ENCODE results near the gene PCDHGB4.
"Not testable (repeated sequence)": the region's sequence is repeated elsewhere in the genome, so short reads cannot be mapped to it uniquely, and the experiment has no call there.

Gene PCDHGB4

DNA sequence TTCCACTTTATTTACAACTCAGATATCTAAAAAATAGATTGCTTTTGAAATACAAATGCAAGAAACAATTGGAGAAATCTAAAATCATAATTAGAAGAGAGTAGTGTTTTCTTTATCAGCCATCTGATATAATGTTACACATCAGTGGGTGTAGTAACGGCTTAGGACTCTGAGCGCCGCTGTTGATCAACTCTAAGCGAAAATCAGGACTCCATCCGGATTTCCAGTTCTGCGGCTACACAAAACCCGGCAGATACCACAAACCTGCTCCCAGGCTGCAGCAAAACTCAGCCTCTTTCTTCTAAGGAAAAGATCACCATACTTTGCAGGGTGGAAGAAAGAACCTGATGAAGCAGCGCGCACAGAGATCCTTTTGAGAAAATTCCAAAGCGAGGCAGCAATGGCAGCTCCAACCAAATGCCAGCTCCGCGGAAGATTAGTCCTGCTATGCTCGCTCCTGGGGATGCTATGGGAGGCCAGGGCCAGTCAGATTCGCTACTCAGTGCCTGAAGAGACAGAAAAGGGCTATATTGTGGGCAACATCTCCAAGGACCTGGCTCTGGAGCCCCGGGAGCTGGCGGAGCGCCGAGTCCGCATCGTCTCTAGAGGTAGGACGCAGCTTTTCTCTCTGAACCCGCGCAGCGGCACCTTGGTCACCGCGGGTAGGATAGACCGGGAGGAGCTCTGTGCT, 15.2 kb downstream of the PCDHGB4 start, which contains the start of gene PCDHGA9:
PCDHGA9 (plus strand) TSS at position 226 of the 691 bp plus-strand sequence; CDS start at position 401, 175 bp downstream.
- DNase-seq = no peak

DNA sequence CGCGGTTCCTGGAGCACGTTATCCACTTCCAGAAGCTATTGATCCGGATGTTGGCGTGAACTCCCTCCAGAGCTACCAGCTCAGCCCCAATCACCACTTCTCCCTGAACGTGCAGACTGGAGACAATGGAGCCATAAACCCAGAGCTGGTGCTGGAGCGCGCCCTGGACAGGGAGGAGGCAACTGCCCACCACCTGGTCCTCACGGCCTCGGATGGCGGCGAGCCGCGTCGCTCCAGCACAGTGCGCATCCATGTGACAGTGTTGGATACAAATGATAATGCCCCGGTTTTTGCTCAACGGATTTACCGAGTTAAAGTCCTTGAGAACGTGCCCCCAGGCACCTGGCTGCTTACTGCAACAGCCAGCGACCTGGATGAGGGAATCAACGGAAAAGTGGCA, 15.9 kb downstream of the PCDHGB4 start:
- no peak for DNase-seq

DNA sequence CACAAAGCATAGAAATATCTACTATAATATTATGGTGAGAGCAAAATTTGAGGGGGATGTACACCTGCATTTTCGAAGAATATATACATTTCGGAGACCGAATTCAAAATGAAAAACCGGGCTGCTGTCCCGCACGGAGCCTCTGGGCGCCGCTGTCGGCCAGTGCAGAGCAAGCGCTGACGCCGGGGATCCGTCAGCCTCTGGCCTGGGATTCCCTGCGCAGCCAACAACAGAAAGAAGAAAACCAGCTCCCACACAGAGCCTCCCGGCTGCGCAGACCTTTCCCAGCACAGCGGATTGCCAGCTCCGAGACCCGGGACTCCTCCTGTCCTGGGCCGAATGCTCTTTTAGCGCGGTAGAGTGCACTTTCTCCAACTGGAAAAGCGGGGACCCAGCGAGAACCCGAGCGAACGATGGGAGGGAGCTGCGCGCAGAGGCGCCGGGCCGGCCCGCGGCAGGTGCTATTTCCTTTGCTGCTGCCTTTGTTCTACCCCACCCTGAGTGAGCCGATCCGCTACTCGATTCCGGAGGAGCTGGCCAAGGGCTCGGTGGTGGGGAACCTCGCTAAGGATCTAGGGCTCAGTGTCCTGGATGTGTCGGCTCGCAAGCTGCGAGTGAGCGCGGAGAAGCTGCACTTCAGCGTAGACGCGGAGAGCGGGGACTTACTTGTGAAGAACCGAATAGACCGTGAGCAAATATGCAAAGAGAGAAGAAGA, 20.4 kb downstream of the PCDHGB4 start, which contains the start of gene PCDHGB6:
PCDHGB6 (plus strand) TSS at position 232 of the 716 bp plus-strand sequence; CDS start at position 414, 182 bp downstream.
- not testable (repeated sequence) for DNase-seq

DNA sequence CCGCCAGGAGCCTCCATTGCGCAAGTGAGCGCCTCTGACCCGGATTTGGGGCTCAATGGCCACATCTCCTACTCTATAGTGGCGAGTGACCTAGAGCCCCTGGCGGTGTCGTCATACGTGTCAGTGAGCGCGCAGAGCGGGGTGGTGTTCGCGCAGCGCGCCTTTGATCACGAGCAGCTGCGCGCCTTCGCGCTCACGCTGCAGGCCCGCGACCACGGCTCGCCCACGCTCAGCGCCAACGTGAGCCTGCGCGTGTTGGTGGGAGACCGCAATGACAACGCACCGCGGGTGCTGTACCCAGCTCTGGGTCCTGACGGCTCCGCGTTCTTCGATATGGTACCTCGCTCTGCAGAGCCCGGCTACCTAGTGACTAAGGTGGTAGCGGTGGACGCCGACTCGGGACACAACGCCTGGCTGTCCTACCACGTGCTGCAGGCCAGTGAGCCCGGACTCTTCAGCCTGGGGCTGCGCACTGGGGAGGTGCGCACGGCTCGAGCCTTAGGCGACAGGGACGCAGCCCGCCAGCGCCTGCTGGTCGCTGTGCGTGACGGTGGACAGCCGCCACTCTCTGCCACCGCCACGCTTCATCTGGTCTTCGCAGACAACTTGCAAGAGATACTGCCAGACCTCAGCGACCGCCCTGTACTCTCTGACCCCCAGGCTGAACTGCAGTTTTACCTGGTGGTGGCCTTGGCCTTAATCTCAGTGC, 22.3 kb downstream of the PCDHGB4 start:
- DNase-seq = no peak

DNA sequence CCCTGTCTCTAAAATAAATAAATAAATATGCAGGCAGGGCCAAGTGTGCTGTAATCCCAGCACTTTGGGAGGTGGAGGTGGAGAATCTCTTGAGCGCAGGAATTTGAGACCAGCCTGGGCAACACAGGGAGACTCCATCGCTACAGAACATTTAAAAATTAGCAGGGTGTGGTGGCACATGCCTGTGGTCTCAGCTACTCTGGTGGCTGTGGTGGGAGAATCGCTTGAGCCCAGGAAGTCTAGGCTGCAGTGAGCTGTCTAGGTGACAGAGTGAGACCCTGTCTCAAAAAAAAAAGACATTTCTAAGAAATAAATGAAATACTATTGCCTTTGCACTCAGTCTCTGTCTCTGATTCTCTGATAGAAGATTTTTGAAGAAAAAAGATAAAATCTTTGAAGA, 24.1 kb downstream of the PCDHGB4 start:
- DNase-seq = no peak

DNA sequence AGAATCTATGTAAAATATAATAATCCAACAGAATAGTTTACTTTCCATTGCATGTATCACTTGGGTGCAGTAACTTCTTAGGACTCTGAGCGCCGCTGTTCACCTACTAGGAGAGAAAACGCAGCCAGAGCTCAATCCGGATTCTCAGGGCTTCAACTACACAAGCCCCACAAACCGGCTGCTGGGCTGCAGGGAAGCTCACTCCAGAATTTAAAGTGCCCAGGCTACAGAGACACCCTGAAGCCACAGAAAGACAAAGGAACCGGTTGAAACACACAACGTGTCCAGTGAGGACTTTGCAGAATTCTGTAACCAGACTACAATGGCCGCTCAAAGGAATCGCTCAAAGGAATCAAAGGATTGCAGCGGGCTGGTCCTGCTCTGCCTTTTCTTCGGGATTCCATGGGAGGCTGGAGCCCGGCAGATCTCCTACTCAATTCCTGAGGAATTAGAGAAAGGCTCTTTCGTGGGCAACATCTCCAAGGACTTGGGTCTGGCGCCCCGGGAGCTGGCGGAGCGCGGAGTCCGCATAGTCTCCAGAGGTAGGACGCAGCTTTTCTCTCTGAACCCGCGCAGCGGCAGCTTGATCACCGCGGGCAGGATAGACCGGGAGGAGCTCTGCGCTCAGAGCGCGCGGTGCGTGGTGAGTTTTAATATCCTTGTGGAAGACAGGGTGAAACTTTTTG, 25.5 kb downstream of the PCDHGB4 start, which contains the start of gene PCDHGA10:
PCDHGA10 (plus strand) TSS at position 134 of the 686 bp plus-strand sequence; CDS start at position 323, 189 bp downstream.
- DNase-seq = peak; percentile 45

DNA sequence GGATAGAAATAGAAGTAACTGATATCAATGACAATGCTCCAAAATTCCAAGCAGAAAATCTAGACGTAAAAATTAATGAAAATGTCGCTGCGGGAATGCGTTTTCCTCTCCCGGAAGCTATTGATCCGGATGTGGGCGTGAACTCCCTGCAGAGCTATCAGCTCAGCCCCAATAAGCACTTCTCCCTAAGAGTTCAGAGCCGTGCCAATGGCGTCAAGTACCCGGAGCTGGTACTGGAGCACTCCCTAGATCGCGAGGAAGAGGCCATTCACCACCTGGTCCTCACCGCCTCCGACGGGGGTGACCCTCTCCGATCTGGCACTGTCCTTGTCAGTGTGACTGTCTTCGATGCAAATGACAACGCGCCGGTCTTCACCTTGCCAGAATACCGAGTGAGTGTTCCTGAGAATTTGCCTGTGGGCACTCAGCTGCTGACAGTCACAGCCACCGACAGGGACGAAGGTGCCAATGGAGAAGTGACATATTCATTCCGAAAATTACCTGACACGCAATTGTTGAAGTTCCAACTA, 26.1 kb downstream of the PCDHGB4 start:
- no peak for DNase-seq

DNA sequence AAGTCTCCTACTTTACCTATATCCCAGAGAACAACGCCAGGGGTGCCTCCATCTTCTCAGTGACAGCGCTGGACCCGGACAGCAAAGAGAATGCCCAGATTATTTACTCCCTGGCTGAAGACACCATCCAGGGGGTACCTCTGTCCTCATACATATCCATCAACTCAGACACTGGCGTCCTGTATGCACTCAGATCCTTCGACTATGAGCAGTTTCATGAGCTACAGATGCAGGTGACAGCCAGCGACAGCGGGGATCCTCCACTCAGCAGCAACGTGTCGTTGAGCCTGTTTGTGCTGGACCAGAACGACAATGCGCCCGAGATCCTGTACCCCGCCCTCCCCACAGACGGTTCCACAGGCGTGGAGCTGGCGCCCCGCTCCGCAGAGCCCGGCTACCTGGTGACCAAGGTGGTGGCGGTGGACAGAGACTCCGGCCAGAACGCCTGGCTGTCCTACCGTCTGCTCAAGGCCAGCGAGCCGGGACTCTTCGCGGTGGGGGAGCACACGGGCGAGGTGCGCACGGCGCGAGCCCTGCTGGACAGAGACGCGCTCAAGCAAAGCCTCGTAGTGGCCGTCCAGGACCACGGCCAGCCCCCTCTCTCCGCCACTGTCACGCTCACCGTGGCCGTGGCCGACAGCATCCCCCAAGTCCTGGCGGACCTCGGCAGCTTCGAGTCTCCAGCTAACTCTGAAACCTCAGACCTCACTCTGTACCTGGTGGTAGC, 27.2 kb downstream of the PCDHGB4 start:
- not testable (repeated sequence) for DNase-seq

DNA sequence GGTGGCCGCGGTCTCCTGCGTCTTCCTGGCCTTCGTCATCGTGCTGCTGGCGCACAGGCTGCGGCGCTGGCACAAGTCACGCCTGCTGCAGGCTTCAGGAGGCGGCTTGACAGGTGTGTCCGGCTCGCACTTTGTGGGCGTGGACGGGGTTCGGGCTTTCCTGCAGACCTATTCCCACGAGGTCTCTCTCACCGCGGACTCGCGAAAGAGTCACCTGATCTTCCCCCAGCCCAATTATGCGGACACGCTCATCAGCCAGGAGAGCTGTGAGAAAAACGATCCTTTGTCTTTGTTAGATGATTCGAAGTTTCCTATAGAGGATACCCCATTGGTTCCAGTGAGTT, 27.7 kb downstream of the PCDHGB4 start:
- DNase-seq = not testable (repeated sequence)

DNA sequence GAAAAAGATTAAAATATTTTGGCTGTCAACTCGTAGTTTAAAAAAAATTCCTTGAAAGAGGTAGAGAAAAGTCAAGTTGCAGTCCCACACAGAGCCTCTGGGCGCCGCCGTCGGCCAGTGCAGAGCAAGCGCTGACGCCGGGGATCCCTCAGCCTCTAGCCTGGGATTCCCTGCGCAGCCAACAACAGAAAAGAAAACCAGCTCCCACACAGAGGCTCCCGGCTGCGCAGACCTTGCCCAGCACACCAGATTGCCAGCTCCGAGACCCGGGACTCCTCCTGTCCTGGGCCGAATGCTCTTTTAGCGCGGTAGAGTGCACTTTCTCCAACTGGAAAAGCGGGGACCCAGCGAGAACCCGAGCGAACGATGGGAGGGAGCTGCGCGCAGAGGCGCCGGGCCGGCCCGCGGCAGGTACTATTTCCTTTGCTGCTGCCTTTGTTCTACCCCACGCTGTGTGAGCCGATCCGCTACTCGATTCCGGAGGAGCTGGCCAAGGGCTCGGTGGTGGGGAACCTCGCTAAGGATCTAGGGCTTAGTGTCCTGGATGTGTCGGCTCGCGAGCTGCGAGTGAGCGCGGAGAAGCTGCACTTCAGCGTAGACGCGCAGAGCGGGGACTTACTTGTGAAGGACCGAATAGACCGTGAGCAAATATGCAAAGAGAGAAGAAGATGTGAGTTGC, 30.1 kb downstream of the PCDHGB4 start, which contains the start of gene PCDHGB7:
PCDHGB7 (plus strand) TSS at position 184 of the 679 bp plus-strand sequence; CDS start at position 367, 183 bp downstream.
- DNase-seq = not testable (repeated sequence)

DNA sequence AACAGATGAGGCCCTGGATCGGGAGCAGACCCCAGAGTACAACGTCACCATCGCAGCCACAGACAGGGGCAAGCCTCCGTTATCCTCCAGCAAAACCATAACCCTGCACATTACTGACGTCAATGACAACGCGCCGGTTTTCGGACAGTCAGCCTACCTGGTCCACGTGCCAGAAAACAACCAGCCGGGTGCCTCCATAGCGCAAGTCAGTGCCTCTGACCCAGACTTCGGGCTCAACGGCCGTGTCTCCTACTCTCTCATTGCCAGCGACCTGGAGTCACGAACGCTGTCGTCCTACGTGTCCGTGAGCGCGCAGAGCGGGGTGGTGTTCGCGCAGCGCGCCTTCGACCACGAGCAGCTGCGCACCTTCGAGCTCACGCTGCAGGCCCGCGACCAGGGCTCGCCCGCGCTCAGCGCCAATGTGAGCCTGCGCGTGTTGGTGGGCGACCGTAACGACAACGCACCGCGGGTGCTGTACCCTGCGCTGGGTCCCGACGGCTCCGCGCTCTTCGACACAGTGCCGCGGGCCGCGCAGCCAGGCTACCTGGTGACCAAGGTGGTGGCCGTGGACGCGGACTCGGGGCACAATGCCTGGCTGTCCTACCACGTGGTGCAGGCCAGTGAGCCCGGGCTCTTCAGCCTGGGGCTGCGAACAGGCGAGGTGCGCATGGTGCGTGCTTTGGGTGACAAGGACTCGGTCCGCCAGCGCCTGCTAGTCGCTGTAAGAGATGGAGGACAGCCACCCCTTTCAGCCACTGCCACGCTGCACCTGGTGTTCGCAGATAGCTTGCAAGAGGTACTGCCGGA, 31.8 kb downstream of the PCDHGB4 start:
- DNase-seq = no peak

DNA sequence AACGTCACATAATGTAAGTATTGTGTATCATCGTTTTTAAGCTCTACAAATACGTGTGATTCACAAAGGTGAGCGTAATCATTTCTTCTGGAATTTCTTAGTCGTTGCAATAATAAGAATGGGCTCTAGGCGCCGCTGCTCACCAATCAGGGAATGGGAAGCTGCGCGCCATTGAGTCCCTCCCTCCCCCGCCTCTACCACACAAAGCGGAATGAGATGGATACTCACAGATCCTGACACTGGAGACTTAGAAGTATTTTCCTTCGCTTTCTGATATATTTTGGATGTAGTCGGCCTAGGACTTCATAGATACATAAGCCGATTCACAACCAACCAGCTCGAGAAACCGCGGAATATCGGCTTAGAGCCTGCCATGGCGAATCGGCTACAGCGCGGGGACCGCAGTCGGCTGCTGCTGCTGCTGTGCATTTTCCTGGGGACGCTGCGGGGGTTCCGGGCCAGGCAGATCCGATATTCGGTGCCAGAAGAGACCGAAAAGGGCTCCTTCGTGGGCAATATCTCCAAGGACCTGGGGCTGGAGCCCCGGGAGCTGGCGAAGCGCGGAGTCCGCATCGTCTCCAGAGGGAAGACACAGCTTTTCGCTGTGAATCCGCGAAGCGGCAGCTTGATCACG, 33.5 kb downstream of the PCDHGB4 start, which contains the start of gene PCDHGA11:
PCDHGA11 (plus strand) TSS at position 197 of the 634 bp plus-strand sequence; CDS start at position 374, 177 bp downstream.
- no peak for DNase-seq

DNA sequence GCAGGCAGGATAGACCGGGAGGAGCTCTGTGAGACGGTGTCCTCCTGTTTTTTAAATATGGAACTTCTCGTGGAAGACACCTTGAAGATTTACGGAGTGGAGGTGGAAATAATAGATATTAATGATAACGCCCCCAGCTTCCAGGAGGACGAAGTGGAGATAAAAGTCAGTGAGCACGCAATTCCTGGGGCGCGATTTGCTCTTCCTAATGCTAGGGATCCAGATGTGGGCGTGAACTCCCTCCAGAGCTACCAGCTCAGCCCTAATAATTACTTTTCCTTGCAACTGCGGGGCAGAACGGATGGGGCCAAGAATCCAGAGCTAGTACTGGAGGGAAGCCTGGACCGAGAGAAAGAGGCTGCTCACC, 34.0 kb downstream of the PCDHGB4 start:
- no peak for DNase-seq

DNA sequence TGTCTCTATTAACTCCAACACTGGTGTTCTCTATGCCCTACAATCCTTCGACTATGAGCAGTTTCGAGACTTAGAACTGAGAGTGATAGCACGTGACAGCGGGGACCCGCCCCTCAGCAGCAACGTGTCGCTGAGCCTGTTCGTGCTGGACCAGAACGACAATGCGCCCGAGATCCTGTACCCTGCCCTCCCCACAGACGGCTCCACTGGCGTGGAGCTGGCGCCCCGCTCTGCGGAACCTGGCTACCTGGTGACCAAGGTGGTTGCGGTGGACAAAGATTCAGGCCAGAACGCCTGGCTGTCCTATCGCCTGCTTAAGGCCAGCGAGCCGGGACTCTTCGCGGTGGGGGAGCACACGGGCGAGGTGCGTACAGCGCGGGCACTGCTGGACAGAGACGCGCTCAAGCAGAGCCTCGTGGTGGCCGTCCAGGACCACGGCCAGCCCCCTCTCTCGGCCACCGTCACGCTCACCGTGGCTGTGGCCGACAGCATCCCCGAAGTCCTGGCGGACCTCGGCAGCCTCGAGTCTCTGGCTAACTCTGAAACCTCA, 35.3 kb downstream of the PCDHGB4 start:
- DNase-seq = no peak

DNA sequence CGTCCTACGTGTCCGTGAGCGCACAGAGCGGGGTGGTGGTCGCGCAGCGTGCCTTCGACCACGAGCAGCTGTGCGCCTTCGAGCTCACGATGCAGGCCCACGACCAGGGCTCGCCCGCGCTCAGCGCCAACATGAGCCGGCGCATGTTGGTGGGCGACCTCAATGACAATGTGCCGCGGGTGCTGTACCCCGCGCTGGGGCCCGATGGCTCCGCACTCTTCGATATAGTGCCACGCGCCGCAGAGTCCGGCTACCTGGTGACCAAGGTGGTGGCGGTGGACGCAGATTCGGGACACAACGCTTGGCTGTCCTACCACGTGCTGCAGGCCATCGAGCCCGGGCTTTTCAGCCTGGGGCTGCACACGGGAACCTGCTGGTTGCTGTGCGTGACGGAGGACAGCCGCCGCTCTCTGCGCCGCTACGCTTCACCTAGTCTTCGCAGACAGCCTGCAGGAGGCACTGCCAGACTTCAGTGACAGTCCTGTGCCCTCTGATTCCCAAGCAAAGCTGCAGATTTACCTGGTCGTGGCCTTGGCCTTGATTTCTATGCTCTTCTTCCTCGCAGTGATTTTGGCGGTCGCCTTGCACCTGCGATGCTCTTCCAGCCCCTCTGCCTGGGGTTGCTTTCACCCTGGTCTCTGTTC, 40.4 kb downstream of the PCDHGB4 start:
- DNase-seq = no peak

DNA sequence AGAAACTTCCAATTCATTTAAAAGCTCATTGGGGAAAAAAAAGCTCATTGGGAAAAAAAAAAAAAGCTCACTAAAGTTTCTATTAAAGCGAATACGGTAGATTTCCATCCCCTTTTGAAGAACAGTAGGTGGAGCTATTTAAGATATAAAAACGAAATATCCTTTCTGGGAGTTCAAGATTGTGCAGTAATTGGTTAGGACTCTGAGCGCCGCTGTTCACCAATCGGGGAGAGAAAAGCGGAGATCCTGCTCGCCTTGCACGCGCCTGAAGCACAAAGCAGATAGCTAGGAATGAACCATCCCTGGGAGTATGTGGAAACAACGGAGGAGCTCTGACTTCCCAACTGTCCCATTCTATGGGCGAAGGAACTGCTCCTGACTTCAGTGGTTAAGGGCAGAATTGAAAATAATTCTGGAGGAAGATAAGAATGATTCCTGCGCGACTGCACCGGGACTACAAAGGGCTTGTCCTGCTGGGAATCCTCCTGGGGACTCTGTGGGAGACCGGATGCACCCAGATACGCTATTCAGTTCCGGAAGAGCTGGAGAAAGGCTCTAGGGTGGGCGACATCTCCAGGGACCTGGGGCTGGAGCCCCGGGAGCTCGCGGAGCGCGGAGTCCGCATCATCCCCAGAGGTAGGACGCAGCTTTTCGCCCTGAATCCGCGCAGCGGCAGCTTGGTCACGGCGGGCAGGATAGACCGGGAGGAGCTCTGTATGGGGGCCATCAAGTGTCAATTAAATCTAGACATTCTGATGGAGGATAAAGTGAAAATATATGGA, 43.0 kb downstream of the PCDHGB4 start, which contains the start of gene PCDHGA12:
PCDHGA12 (plus strand) TSS at position 176 of the 782 bp plus-strand sequence; CDS start at position 429, 253 bp downstream.
- DNase-seq = no peak

DNA sequence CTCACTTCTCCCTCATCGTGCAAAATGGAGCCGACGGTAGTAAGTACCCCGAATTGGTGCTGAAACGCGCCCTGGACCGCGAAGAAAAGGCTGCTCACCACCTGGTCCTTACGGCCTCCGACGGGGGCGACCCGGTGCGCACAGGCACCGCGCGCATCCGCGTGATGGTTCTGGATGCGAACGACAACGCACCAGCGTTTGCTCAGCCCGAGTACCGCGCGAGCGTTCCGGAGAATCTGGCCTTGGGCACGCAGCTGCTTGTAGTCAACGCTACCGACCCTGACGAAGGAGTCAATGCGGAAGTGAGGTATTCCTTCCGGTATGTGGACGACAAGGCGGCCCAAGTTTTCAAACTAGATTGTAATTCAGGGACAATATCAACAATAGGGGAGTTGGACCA, 43.8 kb downstream of the PCDHGB4 start:
- no peak for DNase-seq

DNA sequence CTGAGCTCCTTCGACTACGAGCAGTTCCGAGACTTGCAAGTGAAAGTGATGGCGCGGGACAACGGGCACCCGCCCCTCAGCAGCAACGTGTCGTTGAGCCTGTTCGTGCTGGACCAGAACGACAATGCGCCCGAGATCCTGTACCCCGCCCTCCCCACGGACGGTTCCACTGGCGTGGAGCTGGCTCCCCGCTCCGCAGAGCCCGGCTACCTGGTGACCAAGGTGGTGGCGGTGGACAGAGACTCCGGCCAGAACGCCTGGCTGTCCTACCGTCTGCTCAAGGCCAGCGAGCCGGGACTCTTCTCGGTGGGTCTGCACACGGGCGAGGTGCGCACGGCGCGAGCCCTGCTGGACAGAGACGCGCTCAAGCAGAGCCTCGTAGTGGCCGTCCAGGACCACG, 44.8 kb downstream of the PCDHGB4 start:
- not testable (repeated sequence) for DNase-seq

All from NCI-H1694 treated with DMSO at 0.1 percent for 48 hours (cell line).